ENCODE measurements around the gene POLR3H.
"Not testable (repeated sequence)": the region's sequence is repeated elsewhere in the genome, so short reads cannot be mapped to it uniquely, and the experiment has no call there.

The POLR3H gene

DNA sequence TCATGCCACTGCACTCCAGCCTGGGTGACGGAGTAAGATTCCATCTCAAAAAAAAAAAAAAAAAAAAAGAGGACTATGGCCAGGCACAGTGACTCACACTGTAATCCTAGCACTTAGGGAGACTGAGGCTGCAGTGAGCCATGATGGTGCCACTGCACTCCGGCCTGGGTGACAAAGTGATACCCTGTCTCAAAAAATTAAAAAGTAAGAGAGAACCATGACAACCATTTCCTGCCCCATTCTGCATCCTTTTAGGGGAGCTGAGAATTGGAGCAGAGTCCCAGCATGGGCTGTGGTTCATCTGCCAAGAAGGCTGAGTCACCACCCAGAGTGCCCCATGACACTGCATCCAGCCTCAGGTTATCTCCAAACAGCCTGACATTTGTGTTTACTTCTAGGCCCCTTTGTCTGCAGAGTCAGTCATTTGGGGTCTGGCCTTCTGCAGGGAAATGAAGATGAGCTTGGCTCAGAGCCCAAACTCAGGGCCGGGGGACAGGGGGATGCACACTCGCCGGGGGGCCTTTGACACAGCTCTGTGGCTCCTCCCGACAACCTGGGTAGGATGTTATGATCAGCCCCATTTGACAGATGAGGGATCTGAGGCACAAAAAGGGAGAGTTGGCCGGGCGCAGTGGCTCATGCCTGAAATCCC is 21.3 kb upstream of the POLR3H start:
- DNase-seq, result peak in 1 of 10 donors; percentile 54

DNA sequence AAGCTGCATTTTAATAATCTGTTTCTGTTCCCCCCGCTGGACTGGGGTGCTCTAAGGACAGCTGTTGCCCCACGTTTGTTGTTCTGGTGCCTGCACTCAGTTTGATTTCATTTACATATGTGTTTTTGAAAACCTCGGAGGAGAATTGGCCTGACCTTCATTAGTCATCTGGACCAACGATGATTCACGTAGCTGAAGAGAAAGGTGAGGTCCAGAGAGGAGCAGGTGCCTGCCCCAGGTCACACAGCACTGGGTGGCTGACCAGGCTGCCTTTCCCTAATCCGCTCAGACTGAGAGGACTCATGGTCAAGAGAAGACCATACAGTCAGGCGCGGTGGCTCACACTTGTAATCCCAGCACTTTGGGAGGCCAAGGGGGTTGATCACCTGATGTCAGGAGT is 20.3 kb upstream of the POLR3H start:
- intact Hi-C loops (cut with DNase I), result no loop called here
- DNase-seq, result no peak

More for the DNA sequence above, 21.3 kb upstream of the POLR3H start:
- intact Hi-C loops (cut with DNase I), result no loop called here

DNA sequence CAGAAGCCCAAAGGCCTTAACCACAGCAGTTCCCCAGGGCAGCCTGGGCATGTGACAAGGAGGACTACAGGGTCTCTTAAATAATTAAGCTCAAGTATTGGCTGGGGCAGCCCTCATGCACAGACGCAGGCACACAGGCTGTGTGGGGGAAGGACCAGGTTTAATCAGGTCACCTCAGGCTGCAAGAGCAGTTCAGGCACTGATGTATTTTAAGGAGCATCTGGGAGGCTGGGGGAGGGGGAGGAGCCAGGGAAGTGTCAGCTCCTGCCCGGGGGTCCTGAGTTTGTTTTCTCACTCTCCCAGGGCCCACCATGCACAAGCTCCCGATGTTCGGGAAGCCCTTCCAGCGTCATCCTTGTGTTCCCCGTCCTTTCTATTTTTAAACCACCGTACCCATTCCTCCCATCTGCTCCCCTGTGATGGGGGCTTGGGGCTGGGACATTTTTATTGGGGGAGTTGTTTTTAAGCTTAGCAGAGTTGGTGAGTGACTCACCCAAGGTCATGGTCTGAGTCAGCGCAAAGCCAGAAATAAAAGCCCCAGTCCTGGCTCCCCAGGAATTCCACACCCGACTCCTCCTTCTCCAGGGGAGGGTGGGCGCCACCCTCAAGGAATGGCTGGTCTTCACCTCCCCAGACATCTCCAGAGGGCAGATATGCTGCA is 18.9 kb upstream of the POLR3H start:
- peak in 1 of 10 donors; percentile 57 for DNase-seq
- intact Hi-C loops (cut with DNase I), result no loop called here

DNA sequence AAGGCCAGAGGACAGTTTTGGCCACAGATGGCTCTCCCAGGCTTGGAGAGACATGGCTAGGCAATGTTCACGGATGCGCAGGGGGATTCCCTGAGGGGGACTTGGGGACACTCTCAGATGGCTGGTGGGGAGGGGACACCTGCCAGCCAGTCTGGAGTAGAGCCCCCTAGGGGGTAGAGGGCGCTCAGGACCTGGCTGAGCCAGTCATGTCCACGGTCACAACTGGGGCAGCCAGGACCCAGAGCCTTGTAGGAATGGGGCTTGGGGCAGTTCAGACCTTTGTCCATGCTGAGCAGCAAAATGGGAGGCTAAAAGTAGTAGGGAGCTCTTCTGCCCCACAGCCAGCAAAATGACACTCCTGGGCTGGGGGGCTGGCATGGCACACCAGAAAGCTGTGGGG is 18.2 kb upstream of the POLR3H start:
- no peak for DNase-seq
- intact Hi-C loops (cut with DNase I), result no loop called here

DNA sequence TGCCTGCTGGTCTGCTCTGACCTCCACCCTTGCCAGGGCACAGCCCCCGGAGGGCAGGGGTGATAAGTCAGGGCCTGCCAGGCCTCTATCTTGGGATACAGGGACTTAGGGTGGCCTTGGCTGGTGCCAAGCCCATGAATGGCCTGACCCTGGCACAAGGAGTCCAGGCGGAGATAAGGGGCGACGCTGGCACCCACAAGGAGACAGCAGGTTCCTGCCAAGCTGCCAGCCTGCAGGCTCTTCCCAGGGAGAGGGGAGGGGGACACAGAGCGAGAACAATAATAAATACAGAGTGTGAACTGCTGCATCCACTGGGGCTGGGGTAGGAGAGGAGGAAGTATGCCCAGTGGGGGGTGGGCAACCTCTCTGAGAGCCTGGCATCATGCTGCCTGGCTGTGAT is 17.5 kb upstream of the POLR3H start:
- DNase-seq, result no peak
- intact Hi-C loops (cut with DNase I), result no loop called here

DNA sequence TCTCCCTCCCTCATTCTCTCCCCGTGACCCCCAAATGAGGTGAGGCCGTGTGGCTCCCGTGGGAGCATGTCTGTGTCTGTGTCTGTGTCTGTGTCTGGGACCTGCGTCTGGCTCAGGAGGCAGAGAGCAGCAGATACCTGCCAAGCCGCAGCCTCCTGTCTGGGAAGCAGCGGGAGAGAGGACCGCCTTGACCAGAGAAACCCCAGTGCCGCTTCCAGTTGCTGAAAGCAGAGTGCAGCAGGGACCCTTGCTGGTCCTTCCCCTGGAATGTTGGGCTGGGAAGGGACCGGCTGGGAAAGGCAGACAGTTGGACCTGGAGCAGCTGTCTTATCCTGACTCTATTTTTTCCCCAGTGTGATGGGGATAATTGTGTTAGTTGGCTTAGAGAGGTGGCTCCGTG is 17.1 kb upstream of the POLR3H start:
- intact Hi-C loops (cut with DNase I), result no loop called here

DNA sequence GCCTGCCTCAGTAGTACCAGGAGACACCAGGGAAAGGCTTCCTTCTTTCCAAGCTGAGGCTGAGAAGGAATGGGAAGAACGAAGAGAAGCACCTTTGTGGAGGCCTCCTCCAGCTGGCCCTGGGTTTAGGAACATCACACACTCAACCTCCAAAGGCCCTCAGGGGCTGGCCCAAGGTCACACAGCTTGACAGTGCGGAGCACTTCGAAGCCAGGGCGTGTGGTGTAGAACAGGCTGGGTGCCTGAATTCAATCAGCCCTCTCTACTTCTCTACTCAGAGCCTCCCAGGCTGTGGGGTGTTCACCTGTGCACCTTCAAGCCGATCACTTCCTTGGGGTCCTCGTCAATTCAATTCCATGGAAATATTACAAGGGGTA is 15.8 kb upstream of the POLR3H start:
- peak in 1 of 10 donors; percentile 63 for DNase-seq
- intact Hi-C loops (cut with DNase I), result no loop called here

More for the DNA sequence above, 17.1 kb upstream of the POLR3H start:
- peak in 2 of 10 donors; percentile 22 to 33 for DNase-seq

DNA sequence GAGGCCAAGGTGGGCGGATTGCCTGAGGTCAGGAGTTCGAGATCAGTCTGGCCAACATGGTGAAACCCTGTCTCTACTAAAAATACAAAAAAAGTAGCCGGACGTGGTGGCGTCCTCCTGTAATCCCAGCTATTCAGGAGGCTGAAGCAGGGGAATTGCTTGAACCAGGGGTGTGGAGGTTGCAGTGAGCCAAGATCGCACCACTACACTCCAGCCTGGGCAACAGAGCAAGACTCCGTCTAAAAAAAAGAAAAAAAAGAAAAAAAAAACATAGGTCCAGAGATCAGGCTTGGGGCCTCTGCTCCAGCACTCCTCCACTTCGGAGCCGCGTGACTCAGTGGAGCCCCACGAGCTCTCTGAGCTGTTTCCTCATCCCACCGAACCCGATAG is 14.0 kb upstream of the POLR3H start:
- DNase-seq; intact Hi-C loops (cut with DNase I): not testable (repeated sequence)

DNA sequence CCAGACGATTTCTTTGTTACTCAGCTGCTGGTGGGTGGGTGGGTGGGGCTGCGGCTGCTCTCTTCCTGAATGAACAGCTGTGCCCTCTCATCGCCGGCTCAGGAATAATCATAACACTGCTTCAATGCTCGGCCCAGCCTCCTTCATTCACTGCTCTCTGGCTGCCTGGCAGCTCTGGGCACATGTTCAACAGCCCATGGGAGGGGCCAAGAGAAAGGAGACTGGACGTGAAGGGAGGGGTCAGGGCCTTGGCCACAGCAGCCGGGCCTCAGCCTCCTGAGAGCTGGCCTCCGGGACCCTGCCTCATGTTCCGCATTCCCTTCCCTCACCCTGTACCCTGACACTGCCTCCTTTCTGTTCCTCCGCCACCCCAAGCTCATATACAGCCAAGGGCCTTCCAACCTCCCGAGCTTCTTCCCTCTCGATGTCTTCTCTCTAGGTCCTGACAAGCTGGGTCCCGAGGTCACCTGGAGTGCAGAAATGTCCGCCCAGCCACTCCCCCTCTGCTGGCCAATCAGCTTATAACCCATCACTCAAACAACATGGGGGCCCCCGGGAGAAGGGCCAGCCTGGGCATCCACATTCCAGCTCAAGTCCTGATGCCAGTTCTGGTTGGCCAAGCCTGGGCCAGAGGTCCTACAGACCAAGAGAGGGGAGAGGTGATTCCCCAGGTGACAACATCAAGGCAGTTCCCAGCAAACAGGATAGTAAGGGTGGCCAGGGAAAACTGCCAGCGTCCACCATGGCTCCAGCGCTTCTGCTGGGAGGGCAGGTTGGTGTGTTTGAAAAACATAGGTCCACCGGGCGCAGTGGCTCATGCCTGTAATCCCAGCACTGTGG is 13.4 kb upstream of the POLR3H start:
- intact Hi-C loops (cut with DNase I), result no loop called here
- peak; percentile 47 to 92 (median 65) for DNase-seq

DNA sequence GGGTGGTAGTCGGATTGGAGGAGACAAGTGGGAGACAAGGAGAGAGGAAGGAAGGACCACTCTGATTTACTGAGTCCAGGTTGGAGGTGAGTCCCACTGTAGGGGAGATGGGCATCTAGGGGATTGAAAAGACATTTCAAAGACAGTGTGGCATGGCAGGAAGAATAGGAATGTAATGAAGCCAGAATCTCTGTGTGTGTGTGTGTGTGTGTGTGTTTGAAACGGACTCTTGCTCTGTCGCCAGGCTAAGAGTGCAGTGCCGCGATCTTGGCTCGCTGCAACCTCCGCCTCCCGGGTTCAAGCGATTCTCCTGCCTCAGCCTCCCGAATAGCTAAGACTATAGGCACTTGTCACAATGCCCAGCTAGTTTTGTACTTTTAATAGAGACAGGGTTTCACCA is 12.3 kb upstream of the POLR3H start:
- intact Hi-C loops (cut with DNase I), result no loop called here
- no peak for DNase-seq

DNA sequence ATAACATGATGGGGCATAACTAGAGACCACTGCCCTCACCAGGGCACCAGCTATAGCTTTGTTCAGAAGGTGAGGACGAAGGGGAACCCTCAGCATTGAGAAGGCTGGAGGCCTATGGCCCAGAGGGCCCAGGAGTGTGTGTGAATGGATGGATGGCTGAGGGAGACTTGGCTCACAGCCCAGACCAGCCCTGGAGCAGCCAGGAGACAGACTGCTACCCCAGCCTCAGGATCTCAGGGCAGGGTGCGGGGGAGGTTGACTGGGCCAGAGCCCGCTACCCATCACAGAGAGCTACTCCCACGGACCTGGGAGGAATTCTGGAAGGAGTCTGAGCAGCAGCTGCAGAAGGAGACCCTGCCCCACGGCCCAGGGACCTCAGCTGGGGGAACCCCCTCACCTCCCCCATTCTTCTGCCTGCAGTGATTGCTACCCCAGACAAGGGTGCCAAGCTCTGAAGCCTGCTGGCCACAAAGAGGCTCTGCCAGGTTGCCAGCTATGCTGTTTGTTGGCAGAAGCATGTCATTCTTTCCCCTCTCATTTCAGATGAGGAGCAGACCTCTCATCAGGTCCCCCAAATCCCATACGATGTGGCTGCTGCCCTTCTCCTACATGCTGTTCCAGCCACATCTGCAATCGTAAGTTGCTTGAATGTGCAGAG is 11.2 kb upstream of the POLR3H start:
- intact Hi-C loops (cut with DNase I), result no loop called here
- DNase-seq, result peak in 1 of 10 donors; percentile 76

DNA sequence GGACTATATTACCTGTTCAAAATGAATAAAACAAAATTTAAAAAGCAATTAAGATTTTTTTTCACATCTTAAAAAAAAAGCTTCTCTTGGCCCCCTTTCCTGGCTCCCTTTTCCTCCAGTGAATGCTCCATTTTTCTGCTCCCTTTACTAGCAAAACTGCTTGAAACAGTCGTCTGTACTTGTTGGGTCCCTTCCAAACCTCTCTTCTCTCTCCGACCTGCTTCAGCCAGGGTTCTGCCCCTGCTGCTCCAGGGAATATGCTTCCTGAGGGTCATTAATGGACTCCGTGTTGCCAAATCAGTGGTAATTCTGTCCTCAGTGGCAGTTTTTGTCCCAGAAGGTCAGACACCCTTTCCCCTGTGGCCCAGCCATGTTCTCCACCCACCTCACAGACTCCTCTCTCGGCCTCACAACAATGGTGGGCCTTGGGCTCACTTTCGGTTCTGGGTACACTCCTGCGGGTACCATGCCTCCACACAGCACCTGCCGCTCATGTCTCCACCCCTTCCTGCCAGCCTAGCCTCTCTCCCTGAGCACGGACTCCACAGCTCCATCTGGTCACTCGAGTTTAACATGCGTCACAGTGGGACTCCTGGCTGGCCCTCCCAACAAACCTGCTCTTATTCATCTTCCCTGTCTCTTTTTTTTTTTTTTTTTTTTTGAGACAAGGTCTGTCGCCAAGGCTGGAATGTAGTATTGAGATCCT is 7.8 kb upstream of the POLR3H start:
- intact Hi-C loops (cut with DNase I), result no loop called here
- no peak for DNase-seq

DNA sequence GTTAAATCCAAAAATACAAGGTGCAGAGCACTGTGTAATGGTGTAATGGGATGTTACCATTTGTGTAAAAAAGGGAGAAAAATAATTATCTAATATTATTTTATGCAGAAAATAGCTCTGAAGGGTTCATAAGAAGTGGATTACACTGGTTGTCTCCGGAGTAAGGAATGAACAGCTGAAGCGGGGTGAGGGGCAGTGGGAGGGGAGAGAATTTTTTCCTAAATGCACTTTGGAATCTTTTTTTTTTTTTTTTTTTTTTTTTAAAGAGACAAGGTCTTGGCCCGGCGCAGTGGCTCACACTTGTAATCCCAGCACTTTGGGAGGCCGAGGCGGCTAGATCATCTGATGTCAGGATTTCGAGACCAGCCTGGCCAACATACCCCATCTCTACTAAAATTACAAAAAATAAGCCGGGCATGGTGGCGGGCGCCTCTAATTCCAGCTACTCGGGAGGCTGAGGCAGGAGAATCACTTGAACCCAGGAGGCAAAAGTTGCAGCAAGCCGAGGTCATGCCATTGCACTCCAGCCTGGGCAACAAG is 6.8 kb upstream of the POLR3H start:
- intact Hi-C loops (cut with DNase I), result no loop called here
- no peak for DNase-seq

DNA sequence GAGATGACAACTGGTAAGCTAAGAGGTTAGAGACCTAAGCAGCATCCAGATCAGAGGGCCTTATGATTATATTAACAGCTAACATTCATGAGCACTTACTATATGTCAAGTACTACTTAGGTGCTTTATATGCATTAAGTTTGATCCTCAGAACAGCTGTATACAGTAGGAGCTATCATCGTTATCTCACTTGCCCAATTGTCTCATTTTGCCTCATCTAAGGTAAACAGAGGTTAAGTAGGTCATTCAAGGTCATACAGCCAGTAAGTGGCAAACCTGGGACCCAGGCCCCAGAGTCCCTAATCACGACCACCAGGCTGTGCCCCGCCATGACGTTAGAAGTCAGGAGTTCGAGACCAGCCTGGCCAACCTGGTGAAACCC is 4.6 kb upstream of the POLR3H start:
- no peak for DNase-seq
- intact Hi-C loops (cut with DNase I), result no loop called here

DNA sequence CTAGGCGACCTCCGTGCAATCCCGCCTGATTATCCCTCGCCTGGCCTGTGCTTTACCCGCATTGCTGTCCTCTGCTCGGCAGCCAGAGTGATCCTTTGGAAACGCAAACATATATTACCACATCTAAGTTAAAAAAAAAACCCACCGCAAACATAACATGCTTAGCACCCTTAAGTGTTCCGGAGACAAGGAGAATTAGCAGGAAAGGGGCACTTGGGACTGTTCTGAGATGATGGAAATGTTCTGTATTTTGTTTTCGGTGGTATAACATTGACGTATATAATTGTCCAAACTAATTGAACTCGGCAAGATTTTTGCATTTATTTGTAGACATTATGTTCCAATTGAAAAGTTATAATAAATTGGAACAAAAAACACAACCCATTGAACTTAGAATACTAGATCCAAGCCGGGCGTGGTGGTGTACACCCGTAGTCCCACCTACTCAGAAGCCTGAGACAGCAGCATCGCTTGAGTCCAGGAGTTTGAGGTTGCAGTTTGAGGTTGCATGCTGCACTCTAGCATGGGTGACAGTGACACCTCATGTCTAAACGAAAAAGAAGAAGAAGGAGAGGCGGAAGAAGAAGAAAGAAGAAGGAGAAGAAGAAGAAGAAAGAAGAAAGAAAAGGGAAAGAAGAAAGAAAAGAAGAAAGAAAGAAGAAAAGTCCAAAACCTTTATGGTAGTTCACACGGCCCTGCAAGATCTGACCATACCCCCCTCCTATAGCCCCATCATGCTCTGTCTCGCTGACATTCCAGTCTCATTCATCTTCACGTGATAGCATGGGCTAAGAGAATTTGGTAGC is 604 bp upstream of the POLR3H start:
- intact Hi-C loops (cut with DNase I), result loop anchor here (5.0 kb wide), 1 partner anchor 42 kb away; the partner anchor contains the start of gene PMM1

DNA sequence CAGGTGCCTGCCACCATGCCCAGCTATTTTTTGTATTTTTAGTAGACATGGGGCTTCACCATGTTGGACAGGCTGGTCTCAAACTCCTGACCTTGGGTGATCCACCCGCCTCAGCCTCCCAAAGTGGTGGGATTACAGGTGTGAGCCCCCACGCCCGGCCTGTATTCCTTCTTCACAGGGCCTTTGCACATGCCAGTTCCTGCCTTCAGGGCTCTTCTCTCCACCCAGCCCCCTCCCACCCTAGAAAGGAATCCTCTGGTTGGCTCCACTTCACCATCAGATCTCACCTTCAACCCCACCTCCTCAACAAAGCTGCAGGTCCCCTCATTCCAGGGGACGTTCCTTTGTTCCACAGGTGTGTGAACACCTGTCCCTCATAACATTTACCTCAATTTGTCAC is 2.0 kb downstream of the POLR3H start:
- no peak for DNase-seq
- intact Hi-C loops (cut with DNase I), result loop anchor here (2.0 to 5.0 kb wide), 2 partner anchors 45 to 55 kb away; partner anchors contain the start of gene PMM1

More for the DNA sequence above, 604 bp upstream of the POLR3H start:
- DNase-seq, result no peak

DNA sequence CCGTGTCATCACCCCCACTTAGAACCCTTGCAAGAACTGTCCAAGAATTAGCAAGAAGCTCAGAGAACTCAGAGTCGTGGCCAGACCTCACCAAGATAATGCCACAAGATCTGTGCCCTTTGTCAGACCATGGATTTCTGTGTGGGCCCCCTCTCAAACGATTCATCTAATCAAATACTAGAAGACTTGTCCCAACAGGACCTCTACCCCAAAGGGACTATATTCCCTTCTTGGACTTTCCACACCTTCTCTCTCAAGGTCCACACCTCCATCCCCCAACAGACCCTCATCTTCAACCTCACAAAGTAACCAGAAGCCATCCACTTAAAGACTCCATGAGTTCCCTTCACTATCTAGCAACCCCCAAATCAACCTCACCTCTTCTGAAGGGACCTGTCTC is 2.8 kb downstream of the POLR3H start:
- intact Hi-C loops (cut with DNase I), result loop anchor here (5.0 kb wide), 1 partner anchor 46 kb away; the partner anchor contains the start of gene PMM1
- DNase-seq, result no peak

DNA sequence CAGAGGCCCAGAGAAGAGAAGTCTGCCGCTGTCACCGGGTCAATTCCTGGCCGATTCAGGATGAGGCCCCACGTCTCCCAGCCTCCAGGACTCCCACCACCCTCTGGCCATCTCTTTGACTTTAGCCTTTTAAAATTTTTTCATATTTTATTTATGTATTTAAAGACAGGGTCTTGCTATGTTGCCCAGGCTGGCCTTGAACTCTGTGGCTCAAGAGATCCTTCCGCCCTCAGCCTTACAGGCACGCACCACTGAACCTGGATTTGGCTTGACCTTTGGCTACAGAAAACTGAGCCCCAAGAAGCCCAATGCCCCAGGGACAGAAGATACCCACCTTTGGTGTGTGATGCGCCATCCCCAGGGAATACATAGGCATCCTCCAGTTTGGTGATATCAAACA is 3.9 kb downstream of the POLR3H start:
- intact Hi-C loops (cut with DNase I), result loop anchor here (5.0 kb wide), 1 partner anchor 47 kb away; the partner anchor contains the start of gene PMM1
- DNase-seq, result no peak

DNA sequence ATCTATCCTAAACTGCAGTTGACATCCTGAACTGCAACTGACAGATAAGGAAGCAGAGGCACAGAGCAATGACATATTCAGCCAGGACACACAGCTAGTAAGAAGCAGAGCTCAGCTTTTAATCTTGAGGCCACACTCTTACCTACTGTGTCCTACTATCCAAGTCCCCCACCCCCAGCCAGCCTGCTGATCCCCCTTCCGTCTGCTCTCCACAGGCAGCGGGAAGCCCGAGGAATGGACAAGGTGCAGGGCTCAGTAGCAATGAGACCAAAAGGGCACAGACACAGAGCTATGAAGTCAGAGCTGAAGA is 4.3 kb downstream of the POLR3H start:
- DNase-seq, result peak in 1 of 10 donors; percentile 56
- intact Hi-C loops (cut with DNase I), result loop anchor here (5.0 kb wide), 1 partner anchor 47 kb away; the partner anchor contains the start of gene PMM1
